A673 (cell line): Measurements from ENCODE around the gene C2CD2L. TPM values are rescaled to one million over a fixed set of nuclear protein-coding genes. Genes with fewer than 3 reads are reported as not detected.
A peak's percentile ranks its signal among the peaks of the same experiment; 100 is the strongest.

ENCODE experiments used
- BruUV-seq: library from RNA; stranded (reverse); fragments of 400-500 nt; replicated peaks from 2 replicates; lab custom pipeline; 2021; lab: Mats Ljungman, UMichigan
- CTCF ChIA-PET: fragments of 300-600 bp; sonication (Branson Sonifier 250); formaldehyde crosslinking; loops from one replicate; lab custom pipeline; 2022; ENCODE audit warnings: antibody characterized with exemption; lab: Charles Lee
- POLR2A ChIA-PET: fragments of 300-600 bp; sonication (Branson Sonifier 250); formaldehyde crosslinking; loops from one replicate; lab custom pipeline; 2022; ENCODE audit warnings: antibody characterized with exemption; ENCODE audit not compliant: low non-redundant PET; lab: Charles Lee
- DNase-seq: peaks from one replicate; pipeline ENCODE4 v3.0.0-alpha.2; 2015; ENCODE audit warnings: low spot score
- H3K27ac ChIP-seq: fragments of 200-600 bp; sonication (generic); 2 replicates; pipeline ENCODE4 v1.5.1; 2016; ENCODE audit warnings: mixed run types, low read depth, mild to moderate bottlenecking, mixed read lengths, antibody characterized with exemption, low read length; ENCODE audit not compliant: poor library complexity, severe bottlenecking
- H3K27me3 ChIP-seq: fragments of 200-600 bp; sonication (generic); replicated peaks from 2 replicates; pipeline ENCODE4 v1.6.1; 2017; ENCODE audit warnings: mixed run types, low read depth, mild to moderate bottlenecking, mixed read lengths, antibody characterized with exemption, low read length; ENCODE audit not compliant: insufficient read depth, poor library complexity
- H3K36me3 ChIP-seq: fragments of 200-600 bp; sonication (generic); 2 replicates; pipeline ENCODE4 v1.6.1; 2016; ENCODE audit warnings: mixed run types, mild to moderate bottlenecking, mixed read lengths, antibody characterized with exemption, low read length; ENCODE audit not compliant: insufficient read depth, poor library complexity, severe bottlenecking
- H3K4me1 ChIP-seq: fragments of 200-600 bp; sonication (generic); 2 replicates; pipeline ENCODE4 v1.6.1; 2017; ENCODE audit warnings: mixed run types, mild to moderate bottlenecking, mixed read lengths, antibody characterized with exemption, low read length; ENCODE audit not compliant: insufficient read depth, poor library complexity, severe bottlenecking
- H3K4me3 ChIP-seq: fragments of 200-600 bp; sonication (generic); 2 replicates; pipeline ENCODE4 v1.5.1; 2016; ENCODE audit warnings: low read depth, mixed run types, mild to moderate bottlenecking, mixed read lengths, low read length; ENCODE audit not compliant: poor library complexity, severe bottlenecking
- H3K9me3 ChIP-seq: fragments of 200-600 bp; sonication (generic); 2 replicates; pipeline ENCODE4 v1.6.1; 2016; ENCODE audit warnings: mixed run types, low read depth, mild to moderate bottlenecking, mixed read lengths, antibody characterized with exemption, low read length; ENCODE audit not compliant: poor library complexity, severe bottlenecking
- CTCF ChIP-seq: fragments of 300-800, 200-600 bp; sonication (generic); conservative IDR thresholded peaks from 2 replicates; pipeline ENCODE4 v1.5.1; 2017; ENCODE audit warnings: low read depth, mild to moderate bottlenecking, antibody characterized with exemption, low read length, moderate library complexity, mixed read lengths
- EZH2 ChIP-seq: fragments of 200-600 bp; sonication (generic); IDR thresholded peaks from 2 replicates; pipeline ENCODE4 v1.6.1; 2017; ENCODE audit warnings: borderline replicate concordance, low read depth, mild to moderate bottlenecking, mixed read lengths, antibody characterized with exemption, low read length; ENCODE audit not compliant: poor library complexity, severe bottlenecking
- intact Hi-C: fragments of 100-400 bp; cut with micrococcal nuclease; formaldehyde crosslinking; loops from one replicate; pipeline ENCODE4 v1.10.0; 2022; ENCODE audit not compliant: unreplicated experiment
- total RNA-seq: library from RNA; stranded (reverse); gene quantifications from 2 replicates; pipeline ENCODE4 v1.2.3, GENCODE V29; 2021

The C2CD2L gene
- total RNA-seq, 1 experiment from 2014 or later, result 17.8 TPM

GRCh38 chr11:119108857-119109221 is 1.7 kb downstream of the C2CD2L start:
- peaks cover 23% of the 10 kb centered on the region for H3K4me1 ChIP-seq
- ChIA-PET POLR2A (no interaction called here), CTCF (no interaction called here)
- intact Hi-C loops, result no loop called here
- peaks cover 17% of the 10 kb centered on the region for H3K36me3 ChIP-seq
- BruUV-seq, result no TSS peak
- H3K9me3 ChIP-seq, result no peaks in the 10 kb centered on the region
- H3K27ac ChIP-seq, result no peak overlapping the region
- peak overlapping the region; percentile 97 for H3K4me3 ChIP-seq
- no peaks in the 10 kb centered on the region for H3K27me3 ChIP-seq
- TF ChIP-seq CTCF (no peak), EZH2 (no peak)
- no peak for DNase-seq

GRCh38 chr11:119109843-119110242 is 2.7 kb downstream of the C2CD2L start:
- CTCF ChIA-PET, result no interaction called here
- TF ChIP-seq EZH2, result no peak
- TF ChIP-seq CTCF, result no peak
- POLR2A ChIA-PET, result interaction anchor here (0.5 kb wide), 1 partner anchor 96 kb away, joined by 3 read pairs; the partner anchor contains the start of gene CBL
- Histone ChIP-seq H3K4me1 (peaks cover 23% of the 10 kb centered on the region), H3K27ac (no peak overlapping the region), H3K4me3 (no peak overlapping the region), H3K36me3 (peaks cover 20% of the 10 kb centered on the region), H3K27me3 (no peaks in the 10 kb centered on the region), H3K9me3 (no peaks in the 10 kb centered on the region)
- intact Hi-C loops, result no loop called here
- BruUV-seq, result no TSS peak
- no peak for DNase-seq

DNA sequence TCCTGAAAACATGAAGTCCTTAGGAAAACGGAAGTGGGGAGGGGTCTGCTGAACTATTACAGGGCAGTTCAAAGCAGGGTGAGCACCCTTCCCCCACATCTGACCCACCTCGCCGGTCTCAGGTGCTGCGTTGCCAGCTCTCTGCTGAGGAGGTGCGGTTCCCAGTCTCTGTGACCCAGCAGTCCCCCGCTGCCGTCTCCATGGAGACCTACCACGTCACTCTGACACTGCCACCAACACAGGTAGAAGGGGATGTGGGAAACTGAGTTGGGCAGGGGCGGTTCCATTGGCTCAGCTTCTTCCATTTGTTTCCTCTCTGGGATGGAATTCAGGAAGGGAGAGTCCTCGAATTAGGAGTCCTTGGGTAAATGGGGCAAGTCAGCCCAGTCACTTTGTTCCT is 3.3 kb downstream of the C2CD2L start:
- Histone ChIP-seq H3K4me1 (peaks cover 23% of the 10 kb centered on the region), H3K36me3 (peaks cover 21% of the 10 kb centered on the region), H3K9me3 (no peaks in the 10 kb centered on the region), H3K27ac (no peak overlapping the region), H3K27me3 (no peaks in the 10 kb centered on the region), H3K4me3 (no peak overlapping the region)
- intact Hi-C loops, result no loop called here
- no peak for DNase-seq
- TF ChIP-seq EZH2 (no peak), CTCF (no peak)
- no TSS peak for BruUV-seq
- ChIA-PET POLR2A (no interaction called here), CTCF (no interaction called here)
